ENCODE data around the gene PCLAF. TPM values are rescaled to one million over a fixed set of nuclear protein-coding genes. Genes with fewer than 3 reads are reported as not detected.
"Not testable (repeated sequence)": the region's sequence is repeated elsewhere in the genome, so short reads cannot be mapped to it uniquely, and the experiment has no call there.

The PCLAF gene
- total and polyA plus RNA-seq, 4 experiments from 2014 or later = 0.39 to 1.5 (median 0.89) TPM; not detected in 1

DNA sequence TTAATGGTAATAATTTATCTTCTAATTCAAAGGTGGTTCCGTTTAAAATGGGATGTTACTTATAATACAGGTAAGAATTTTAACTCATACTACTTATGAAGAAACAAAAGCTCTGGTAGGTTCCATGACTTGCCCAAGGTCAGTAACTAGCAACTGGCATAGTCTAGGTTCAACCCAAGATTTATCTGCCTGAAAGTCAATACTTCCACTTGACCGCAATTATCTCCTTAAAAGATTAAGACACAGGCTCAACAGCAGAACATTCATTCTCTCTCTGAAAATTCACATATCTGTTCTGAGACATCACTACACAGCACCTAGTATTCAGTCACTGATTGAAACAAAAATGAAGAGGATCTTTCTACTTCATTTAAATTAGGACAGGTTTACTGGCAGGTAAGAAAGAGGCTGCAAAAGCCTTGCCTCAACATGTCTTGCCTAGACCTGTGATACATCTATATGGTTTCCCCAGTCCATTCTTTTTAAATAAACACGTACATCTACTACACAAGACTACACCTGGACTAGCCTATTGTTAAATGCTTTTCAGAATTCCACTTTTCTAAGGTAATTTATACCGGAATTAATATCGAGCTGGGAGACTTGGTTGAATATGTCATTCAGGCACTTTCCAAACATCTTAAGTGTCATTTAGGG, 26.4 kb downstream of the PCLAF start:
- Mint-ChIP-seq H3K9me3 (no peaks in the 10 kb centered on the region), H3K27me3 (no peaks in the 10 kb centered on the region), H3K4me3 (peak overlapping the region; percentile 89 to 99 (median 96)), H3K4me1 (peaks cover 13 to 25% (median 20%) of the 10 kb centered on the region in 4 donors), H3K36me3 (peaks cover 0 to 19% of the 10 kb centered on the region in 2 donors), H3K27ac (peak overlapping the region; percentile 92 to 97 (median 94))
- Histone ChIP-seq H3K36me3 (ENCODE audit: insufficient read depth, low read length) (no peaks in the 10 kb centered on the region), H3K27ac (ENCODE audit: low read depth, low read length) (peak overlapping the region; percentile 67), H3K4me3 (ENCODE audit: low read length in 2 of 2) (peak overlapping the region; percentile 76 to 95), H3K9me3 (ENCODE audit: control insufficient read depth in 1 of 2, low read length in 2 of 2) (no peaks in the 10 kb centered on the region), H3K27me3 (ENCODE audit: insufficient read depth, low read length) (no peaks in the 10 kb centered on the region), H3K4me1 (ENCODE audit: insufficient read depth, low read length) (peaks cover 21% of the 10 kb centered on the region)
- intact Hi-C loops (cut with micrococcal nuclease) = no loop called here
- CTCF ChIA-PET (ENCODE audit: partially characterized antibody) = interaction anchor here (1.0 to 1.7 kb wide), 3 partner anchors 17 to 33 kb away, joined by 3 to 6 read pairs (median 3); partner anchors contain the start of gene TRIP4
- POLR2A ChIA-PET (ENCODE audit: partially characterized antibody) = interaction anchor here (0.8 to 2.5 kb wide), 3 partner anchors 20 to 192 kb away, joined by 3 to 28 read pairs (median 8); partner anchors contain the start of genes PPIB and TRIP4
- no peak for DNase-seq

DNA sequence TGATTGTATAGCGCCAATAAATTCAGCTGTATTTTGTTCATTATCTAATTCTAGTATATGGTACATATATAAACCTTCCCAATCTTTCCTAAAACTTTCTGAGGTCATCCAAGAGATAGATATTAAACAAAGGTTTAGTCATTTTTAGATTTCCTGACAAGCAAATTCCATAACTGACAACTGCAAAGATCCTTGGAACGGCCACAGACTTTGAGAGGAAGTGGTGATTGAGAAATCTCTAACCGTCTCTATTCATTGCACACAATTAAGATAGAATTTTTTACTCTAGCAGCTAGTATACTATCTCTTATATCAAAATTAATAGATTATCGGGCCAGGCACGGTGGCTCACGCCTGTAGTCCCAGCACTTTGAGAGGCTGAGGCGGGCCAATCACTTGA, 30.0 kb downstream of the PCLAF start:
- Histone ChIP-seq H3K4me3 (ENCODE audit: low read length in 2 of 2) (no peak overlapping the region), H3K27me3 (ENCODE audit: insufficient read depth, low read length) (no peaks in the 10 kb centered on the region), H3K9me3 (ENCODE audit: control insufficient read depth in 1 of 2, low read length in 2 of 2) (no peaks in the 10 kb centered on the region), H3K27ac (ENCODE audit: low read depth, low read length) (no peak overlapping the region), H3K36me3 (ENCODE audit: insufficient read depth, low read length) (no peaks in the 10 kb centered on the region), H3K4me1 (ENCODE audit: insufficient read depth, low read length) (peaks cover 15% of the 10 kb centered on the region)
- Mint-ChIP-seq H3K9me3 (no peaks in the 10 kb centered on the region), H3K27ac (peak overlapping the region in 1 of 7 donors; percentile 28), H3K36me3 (peaks cover 15 to 41% of the 10 kb centered on the region in 2 donors), H3K27me3 (no peaks in the 10 kb centered on the region), H3K4me3 (no peak overlapping the region), H3K4me1 (peaks cover 15 to 22% (median 17%) of the 10 kb centered on the region in 4 donors)
- ChIA-PET CTCF (ENCODE audit: partially characterized antibody) (no interaction called here), POLR2A (ENCODE audit: partially characterized antibody) (no interaction called here)
- intact Hi-C loops (cut with micrococcal nuclease) = no loop called here
- no peak for DNase-seq

DNA sequence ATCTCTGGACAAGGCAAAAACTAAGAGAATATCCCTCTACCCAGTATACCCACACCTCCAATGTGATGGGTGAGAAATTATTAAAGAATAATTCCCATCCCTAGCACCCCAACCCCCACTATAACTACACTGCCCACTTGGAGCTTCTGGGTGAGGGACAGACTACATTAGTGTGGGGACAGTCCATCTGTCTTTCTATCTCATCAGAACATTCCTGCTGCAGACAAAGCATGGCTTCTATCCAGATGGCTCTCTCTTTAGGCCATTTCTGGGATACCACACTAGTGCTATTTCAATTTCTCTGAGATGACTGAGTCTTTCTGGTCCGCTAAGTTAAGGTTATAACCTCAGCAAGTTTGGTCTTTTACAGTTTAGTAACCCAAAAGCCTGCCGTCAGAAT, 31.9 kb downstream of the PCLAF start:
- H3K36me3 ChIP-seq (ENCODE audit: insufficient read depth, low read length) = no peaks in the 10 kb centered on the region
- no peak overlapping the region for H3K27ac Mint-ChIP-seq
- H3K27me3 Mint-ChIP-seq = no peaks in the 10 kb centered on the region
- no peak overlapping the region for H3K27ac ChIP-seq (ENCODE audit: low read depth, low read length)
- peaks cover 9 to 21% (median 14%) of the 10 kb centered on the region in 4 donors for H3K4me1 Mint-ChIP-seq
- no peaks in the 10 kb centered on the region for H3K9me3 ChIP-seq (ENCODE audit: control insufficient read depth in 1 of 2, low read length in 2 of 2)
- ChIA-PET CTCF (ENCODE audit: partially characterized antibody) (interaction anchor here (1.8 kb wide), 1 partner anchor 39 kb away, joined by 6 read pairs; the partner anchor contains the start of gene TRIP4), POLR2A (ENCODE audit: partially characterized antibody) (interaction anchor here (1.2 kb wide), 1 partner anchor 15 kb away, joined by 3 read pairs; no protein-coding TSS in a partner anchor)
- peaks cover 5% of the 10 kb centered on the region for H3K4me1 ChIP-seq (ENCODE audit: insufficient read depth, low read length)
- no peak overlapping the region for H3K4me3 ChIP-seq (ENCODE audit: low read length in 2 of 2)
- intact Hi-C loops (cut with micrococcal nuclease) = no loop called here
- H3K36me3 Mint-ChIP-seq = peaks cover 15 to 28% of the 10 kb centered on the region in 2 donors
- H3K9me3 Mint-ChIP-seq = no peaks in the 10 kb centered on the region
- DNase-seq = no peak
- no peaks in the 10 kb centered on the region for H3K27me3 ChIP-seq (ENCODE audit: insufficient read depth, low read length)
- no peak overlapping the region for H3K4me3 Mint-ChIP-seq

DNA sequence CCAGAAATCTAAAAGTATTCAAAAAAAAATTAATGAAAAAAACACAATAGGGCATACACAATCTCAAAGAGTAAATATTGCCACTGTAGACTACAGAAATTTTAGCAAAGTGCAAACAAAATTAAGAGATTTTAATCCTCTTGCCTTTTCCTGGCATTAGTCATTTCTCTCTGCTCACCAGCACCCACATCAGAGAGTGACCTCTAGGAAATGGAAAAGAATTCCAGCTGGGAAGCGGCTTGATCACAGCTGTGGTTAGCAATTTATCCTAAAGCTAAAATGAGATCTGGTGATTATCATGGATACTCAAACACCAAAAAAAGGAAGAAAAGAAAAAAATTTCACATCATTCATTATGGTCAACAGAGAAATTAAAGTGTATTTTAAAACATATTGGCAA, 32.8 kb downstream of the PCLAF start:
- CTCF ChIA-PET (ENCODE audit: partially characterized antibody) = interaction anchor here (1.0 kb wide), 1 partner anchor 13 kb away, joined by 3 read pairs; no protein-coding TSS in a partner anchor

DNA sequence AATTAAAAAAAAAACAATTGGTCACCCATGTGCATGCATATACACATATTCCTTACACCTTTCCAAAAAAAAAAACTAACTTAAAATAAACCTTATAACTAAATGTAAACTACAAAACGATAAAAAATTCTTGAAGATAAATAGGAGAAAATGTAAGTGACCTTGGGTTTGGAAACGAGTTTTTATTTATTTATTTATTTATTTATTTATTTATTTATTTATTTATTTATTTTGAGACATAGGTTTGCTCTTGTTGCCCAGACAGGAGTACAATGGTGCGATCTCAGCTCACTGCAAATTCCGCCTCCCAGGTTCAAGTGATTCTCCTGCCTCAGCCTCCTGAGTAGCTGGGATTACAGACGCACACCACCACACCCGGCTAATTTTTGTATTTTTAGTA, 35.0 kb downstream of the PCLAF start:
- peaks cover 22 to 38% of the 10 kb centered on the region in 2 donors for H3K36me3 Mint-ChIP-seq
- CTCF ChIA-PET (ENCODE audit: partially characterized antibody); H3K27ac ChIP-seq (ENCODE audit: low read depth, low read length); H3K27me3 ChIP-seq (ENCODE audit: insufficient read depth, low read length); intact Hi-C loops (cut with micrococcal nuclease); H3K9me3 ChIP-seq (ENCODE audit: control insufficient read depth in 1 of 2, low read length in 2 of 2); H3K36me3 ChIP-seq (ENCODE audit: insufficient read depth, low read length); DNase-seq; H3K27ac Mint-ChIP-seq; H3K4me3 Mint-ChIP-seq; POLR2A ChIA-PET (ENCODE audit: partially characterized antibody); H3K9me3 Mint-ChIP-seq; H3K4me3 ChIP-seq (ENCODE audit: low read length in 2 of 2); H3K4me1 ChIP-seq (ENCODE audit: insufficient read depth, low read length); H3K27me3 Mint-ChIP-seq: not testable (repeated sequence)
- H3K4me1 Mint-ChIP-seq = peaks cover 18 to 27% (median 21%) of the 10 kb centered on the region in 4 donors

More for the DNA sequence above, 32.8 kb downstream of the PCLAF start:
- Histone ChIP-seq H3K4me3 (ENCODE audit: low read length in 2 of 2) (no peak overlapping the region), H3K27ac (ENCODE audit: low read depth, low read length) (no peak overlapping the region), H3K9me3 (ENCODE audit: control insufficient read depth in 1 of 2, low read length in 2 of 2) (no peaks in the 10 kb centered on the region), H3K27me3 (ENCODE audit: insufficient read depth, low read length) (no peaks in the 10 kb centered on the region), H3K4me1 (ENCODE audit: insufficient read depth, low read length) (no peaks in the 10 kb centered on the region), H3K36me3 (ENCODE audit: insufficient read depth, low read length) (no peaks in the 10 kb centered on the region)
- Mint-ChIP-seq H3K9me3 (no peaks in the 10 kb centered on the region), H3K4me3 (no peak overlapping the region), H3K4me1 (peaks cover 10 to 22% (median 16%) of the 10 kb centered on the region in 4 donors), H3K27me3 (no peaks in the 10 kb centered on the region), H3K27ac (no peak overlapping the region), H3K36me3 (peaks cover 15 to 30% of the 10 kb centered on the region in 2 donors)
- intact Hi-C loops (cut with micrococcal nuclease) = no loop called here
- POLR2A ChIA-PET (ENCODE audit: partially characterized antibody) = no interaction called here
- no peak for DNase-seq

DNA sequence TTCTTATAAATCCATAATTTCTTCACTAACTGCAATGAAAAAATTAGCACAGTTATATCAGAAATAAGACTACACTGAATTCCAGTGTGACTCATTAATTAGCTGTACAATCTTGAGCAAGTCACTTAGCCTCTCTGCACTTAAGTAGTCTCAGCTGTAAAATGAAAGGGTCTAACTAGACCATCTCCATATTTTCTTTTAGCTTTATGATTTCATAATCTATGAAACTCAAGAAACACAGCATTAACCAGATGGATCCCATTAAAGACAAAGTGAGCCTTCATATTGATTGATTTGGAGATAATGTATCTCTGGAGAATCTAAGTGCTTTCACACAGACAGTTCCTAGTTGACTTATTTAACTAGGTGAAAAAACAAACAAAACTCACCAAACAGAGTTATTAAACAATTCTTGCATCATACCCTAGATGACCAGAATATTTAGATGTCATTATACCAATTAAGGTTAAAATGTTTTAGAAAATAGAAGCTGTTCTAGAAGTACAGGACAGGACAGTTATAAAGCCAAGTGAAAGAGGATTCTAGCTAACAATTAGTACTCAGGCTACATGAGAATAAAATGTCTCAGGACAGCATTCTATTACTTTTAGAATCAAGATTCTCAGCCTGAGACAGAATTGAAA, 36.5 kb downstream of the PCLAF start:
- H3K36me3 Mint-ChIP-seq = peaks cover 22 to 44% of the 10 kb centered on the region in 2 donors
- POLR2A ChIA-PET (ENCODE audit: partially characterized antibody) = no interaction called here

DNA sequence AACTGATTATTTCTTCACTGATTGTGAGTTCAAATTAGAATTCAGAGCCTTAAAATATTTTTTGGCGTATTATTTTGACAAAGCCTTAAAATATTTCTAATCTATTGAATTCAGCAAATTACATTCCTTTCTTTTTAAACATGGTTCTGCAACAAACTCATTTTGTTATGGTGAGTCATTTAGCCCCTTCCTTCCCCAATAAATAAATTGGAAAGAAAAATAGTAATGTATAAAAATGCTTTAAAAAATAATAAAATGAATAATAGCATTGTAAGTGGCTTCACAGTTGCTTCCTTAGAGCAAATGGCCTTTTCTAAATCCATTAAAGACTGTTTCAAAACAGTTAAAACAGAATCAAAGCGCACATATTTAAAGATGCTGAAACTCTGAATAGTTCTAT, 37.4 kb downstream of the PCLAF start:
- no peak for DNase-seq
- Mint-ChIP-seq H3K36me3 (peaks cover 17 to 41% of the 10 kb centered on the region in 2 donors), H3K27ac (no peak overlapping the region), H3K4me1 (peaks cover 17 to 23% (median 20%) of the 10 kb centered on the region in 4 donors), H3K27me3 (no peaks in the 10 kb centered on the region), H3K4me3 (no peak overlapping the region), H3K9me3 (no peaks in the 10 kb centered on the region)
- intact Hi-C loops (cut with micrococcal nuclease) = no loop called here
- Histone ChIP-seq H3K9me3 (ENCODE audit: control insufficient read depth in 1 of 2, low read length in 2 of 2) (no peaks in the 10 kb centered on the region), H3K27me3 (ENCODE audit: insufficient read depth, low read length) (no peaks in the 10 kb centered on the region), H3K4me1 (ENCODE audit: insufficient read depth, low read length) (no peaks in the 10 kb centered on the region), H3K36me3 (ENCODE audit: insufficient read depth, low read length) (no peaks in the 10 kb centered on the region), H3K4me3 (ENCODE audit: low read length in 2 of 2) (no peak overlapping the region), H3K27ac (ENCODE audit: low read depth, low read length) (no peak overlapping the region)
- ChIA-PET POLR2A (ENCODE audit: partially characterized antibody) (no interaction called here), CTCF (ENCODE audit: partially characterized antibody) (no interaction called here)

More for the DNA sequence above, 36.5 kb downstream of the PCLAF start:
- no peaks in the 10 kb centered on the region for H3K27me3 ChIP-seq (ENCODE audit: insufficient read depth, low read length)
- H3K27ac ChIP-seq (ENCODE audit: low read depth, low read length) = no peak overlapping the region
- Mint-ChIP-seq H3K9me3 (no peaks in the 10 kb centered on the region), H3K27me3 (no peaks in the 10 kb centered on the region), H3K4me1 (peaks cover 18 to 27% (median 21%) of the 10 kb centered on the region in 4 donors), H3K4me3 (no peak overlapping the region), H3K27ac (no peak overlapping the region)
- intact Hi-C loops (cut with micrococcal nuclease) = no loop called here
- DNase-seq = no peak
- H3K4me3 ChIP-seq (ENCODE audit: low read length in 2 of 2) = no peak overlapping the region
- no peaks in the 10 kb centered on the region for H3K4me1 ChIP-seq (ENCODE audit: insufficient read depth, low read length)
- CTCF ChIA-PET (ENCODE audit: partially characterized antibody) = no interaction called here
- H3K9me3 ChIP-seq (ENCODE audit: control insufficient read depth in 1 of 2, low read length in 2 of 2) = no peaks in the 10 kb centered on the region
- no peaks in the 10 kb centered on the region for H3K36me3 ChIP-seq (ENCODE audit: insufficient read depth, low read length)
